DOHH2 (cell line): ENCODE measurements around the gene MRM1.

ENCODE experiments used
- CTCF ChIP-seq: fragments of 200-600 bp; sonication (generic); IDR thresholded peaks from one replicate; pipeline ENCODE4 v1.5.1; 2014; ENCODE audit warnings: antibody characterized with exemption, mild to moderate bottlenecking, low read depth, low read length; ENCODE audit not compliant: poor library complexity, severe bottlenecking
- EZH2phosphoT487 ChIP-seq: fragments of 200-600 bp; sonication (generic); IDR thresholded peaks from 2 replicates; pipeline ENCODE4 v1.6.1; 2017; ENCODE audit warnings: borderline replicate concordance, mild to moderate bottlenecking, antibody characterized with exemption, low read length, moderate library complexity, mixed read lengths

GRCh38 chr17:36597866-36598777 is 3.3 kb upstream of the MRM1 start:
- TF ChIP-seq CTCF (no peak), EZH2phosphoT487 (no peak)
